Measurements from ENCODE around the gene RTP5. TPM values are rescaled to one million over a fixed set of nuclear protein-coding genes. Genes with fewer than 3 reads are reported as not detected.

RTP5 gene
- total RNA-seq, 2 donors from 2014 or later, result 0.63 TPM; not detected in 1

DNA sequence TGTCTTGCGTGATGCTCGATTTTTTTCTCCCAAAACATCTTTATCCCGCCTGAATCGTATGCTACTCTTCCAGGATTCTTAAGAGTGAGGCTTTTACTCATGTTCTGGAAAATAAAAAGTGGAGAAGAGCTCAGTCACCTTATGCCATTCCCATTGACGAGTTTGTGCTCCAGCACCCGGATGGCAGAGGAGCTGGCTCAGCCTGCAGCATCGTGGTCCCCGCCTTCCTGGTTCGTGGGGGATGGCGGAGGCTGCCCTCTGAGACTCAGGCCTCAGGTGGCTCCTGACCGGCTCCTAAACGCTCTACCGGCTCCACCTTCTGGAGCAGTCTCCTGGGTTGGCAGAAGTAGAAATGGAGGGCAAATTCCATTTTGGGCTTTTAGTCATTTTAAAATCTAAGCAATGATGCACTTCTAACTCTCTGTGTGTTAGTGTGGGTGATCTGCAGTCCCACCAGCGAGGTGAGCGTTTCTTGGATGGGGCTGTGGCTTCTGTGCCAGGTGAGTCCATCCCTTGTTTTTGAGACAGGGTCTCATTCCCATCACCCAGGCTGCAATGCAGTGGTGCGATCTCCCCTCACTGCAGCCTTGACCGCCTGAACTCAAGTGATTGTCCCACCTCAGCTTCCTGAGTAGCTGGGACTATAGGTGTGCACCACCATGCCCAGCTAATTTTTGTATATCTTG is 27.8 kb downstream of the RTP5 start:
- H3K4me1 ChIP-seq (ENCODE audit: control insufficient read depth in 1 of 2, low read depth in 2 of 2), result peaks cover 3 to 4% of the 10 kb centered on the region in 2 donors
- H3K4me3 ChIP-seq, result no peak overlapping the region
- H3K9me3 ChIP-seq, result no peaks in the 10 kb centered on the region
- no peak overlapping the region for H3K27ac ChIP-seq
- H3K27me3 ChIP-seq (replicated peaks; ENCODE audit: insufficient read depth), result no peaks in the 10 kb centered on the region
- ATAC-seq (ENCODE audit: insufficient number of reproducible peaks, low FRiP score, low read depth), result no peak
- no peak for DNase-seq (ENCODE audit: low spot score)
- TF ChIP-seq CTCF (IDR thresholded peaks at IDR 0.05), result no peak
- H3K36me3 ChIP-seq, result no peaks in the 10 kb centered on the region

DNA sequence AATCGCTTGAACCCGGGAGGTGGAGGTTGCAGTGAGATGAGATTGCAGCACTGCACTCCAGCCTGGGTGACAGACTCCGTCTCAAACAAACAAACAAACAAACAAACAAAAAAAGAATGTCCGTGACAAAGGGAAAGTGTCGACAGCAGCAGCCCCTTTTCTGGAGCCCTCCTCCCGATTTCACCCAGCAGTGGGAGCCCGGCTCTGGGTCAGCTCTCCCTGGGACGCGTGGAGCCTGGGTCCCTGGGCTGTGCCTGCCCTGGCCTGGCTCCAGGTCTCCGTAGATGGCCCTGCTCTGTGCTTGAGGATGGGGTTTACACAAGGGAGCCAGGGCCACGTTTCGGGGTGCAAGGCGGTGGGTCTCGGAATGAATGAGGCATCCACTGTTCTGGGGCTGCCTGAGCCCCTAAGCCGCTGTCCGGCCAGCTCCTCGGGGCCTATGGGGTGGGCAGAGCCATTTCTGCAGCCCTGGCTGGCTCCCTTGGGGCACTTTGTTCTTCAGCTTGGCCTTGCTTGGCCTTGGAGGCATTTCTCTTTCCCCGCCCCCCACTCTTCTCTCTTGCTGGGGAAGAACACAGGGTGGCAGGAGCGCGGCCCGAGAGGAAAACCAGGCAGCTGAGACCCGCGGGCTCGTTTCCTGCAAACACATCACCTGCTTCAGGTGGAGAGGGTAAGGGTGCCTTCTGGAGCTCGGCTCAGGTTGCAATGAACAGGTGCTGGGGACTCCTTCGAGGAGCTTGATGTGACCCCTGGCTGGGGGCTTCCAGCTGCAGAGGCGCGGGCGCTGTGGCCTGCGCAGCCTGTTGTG is 29.1 kb downstream of the RTP5 start:
- Histone ChIP-seq H3K27me3 (replicated peaks; ENCODE audit: insufficient read depth) (no peaks in the 10 kb centered on the region), H3K4me3 (no peak overlapping the region)
- no peak for TF ChIP-seq CTCF (IDR thresholded peaks at IDR 0.05)

GRCh38 chr2:241900251-241901017 is 30.9 kb downstream of the RTP5 start:
- peaks cover 3 to 4% of the 10 kb centered on the region in 2 donors for H3K4me1 ChIP-seq (ENCODE audit: control insufficient read depth in 1 of 2, low read depth in 2 of 2)
- no peaks in the 10 kb centered on the region for H3K36me3 ChIP-seq
- no peaks in the 10 kb centered on the region for H3K27me3 ChIP-seq (replicated peaks; ENCODE audit: insufficient read depth)
- ATAC-seq (ENCODE audit: insufficient number of reproducible peaks, low FRiP score, low read depth) (no peak), DNase-seq (ENCODE audit: low spot score) (no peak)
- no peak overlapping the region for H3K27ac ChIP-seq
- H3K4me3 ChIP-seq, result no peak overlapping the region
- no peaks in the 10 kb centered on the region for H3K9me3 ChIP-seq
- TF ChIP-seq CTCF (IDR thresholded peaks at IDR 0.05), result no peak

More for the DNA sequence above, 29.1 kb downstream of the RTP5 start:
- Histone ChIP-seq H3K4me1 (ENCODE audit: control insufficient read depth in 1 of 2, low read depth in 2 of 2) (peaks cover 3 to 4% of the 10 kb centered on the region in 2 donors), H3K36me3 (no peaks in the 10 kb centered on the region), H3K9me3 (no peaks in the 10 kb centered on the region), H3K27ac (no peak overlapping the region)
- no peak for DNase-seq (ENCODE audit: low spot score)
- no peak for ATAC-seq (ENCODE audit: insufficient number of reproducible peaks, low FRiP score, low read depth)

DNA sequence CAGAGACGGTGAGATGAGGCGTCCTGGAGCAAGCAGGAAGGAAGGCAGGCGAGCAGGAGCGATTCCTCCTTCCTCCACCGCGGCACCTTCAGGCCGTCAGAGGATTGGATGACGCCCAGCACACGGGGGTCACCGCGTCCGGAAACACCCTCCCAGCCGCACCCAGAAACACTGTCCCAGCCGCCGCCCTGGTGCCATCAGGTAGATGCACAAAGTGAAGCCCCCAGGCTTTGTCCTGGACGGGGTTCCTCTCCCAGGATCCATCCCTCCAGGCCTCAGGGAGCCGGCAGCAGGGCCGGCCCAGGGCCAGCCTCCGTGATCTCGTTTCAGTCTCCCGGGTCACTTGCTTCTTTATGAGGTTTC is 31.5 kb downstream of the RTP5 start:
- no peaks in the 10 kb centered on the region for H3K27me3 ChIP-seq (replicated peaks; ENCODE audit: insufficient read depth)
- ATAC-seq (ENCODE audit: insufficient number of reproducible peaks, low FRiP score, low read depth), result no peak
- no peaks in the 10 kb centered on the region for H3K9me3 ChIP-seq
- H3K36me3 ChIP-seq, result no peaks in the 10 kb centered on the region
- no peak for DNase-seq (ENCODE audit: low spot score)
- TF ChIP-seq CTCF (IDR thresholded peaks at IDR 0.05), result no peak
- no peak overlapping the region for H3K27ac ChIP-seq
- no peak overlapping the region for H3K4me3 ChIP-seq
- peaks cover 2% of the 10 kb centered on the region in 2 donors for H3K4me1 ChIP-seq (ENCODE audit: control insufficient read depth in 1 of 2, low read depth in 2 of 2)

Data from thoracic aorta (tissue), 2 donors.